Ishikawa (cell line): ENCODE data around the gene SNX22.

ENCODE experiments used
- CEBPB ChIP-seq: IDR thresholded peaks from 2 replicates; pipeline ENCODE4 v1.6.1; 2012
- CREB1 ChIP-seq: IDR thresholded peaks from 2 replicates; pipeline ENCODE4 v1.6.1; 2012; ENCODE audit warnings: low read depth
- EGR1 ChIP-seq: IDR thresholded peaks from 2 replicates; pipeline ENCODE4 v1.6.1; 2012
- EP300 ChIP-seq: IDR thresholded peaks from 2 replicates; pipeline ENCODE4 v1.6.1; 2012; ENCODE audit warnings: borderline replicate concordance
- FOXM1 ChIP-seq: IDR thresholded peaks from 2 replicates; pipeline ENCODE4 v1.6.1; 2012; ENCODE audit warnings: low read depth, borderline replicate concordance
- MAX ChIP-seq: IDR thresholded peaks from 2 replicates; pipeline ENCODE4 v1.6.1; 2012
- NFIC ChIP-seq: IDR thresholded peaks from 2 replicates; pipeline ENCODE4 v1.6.1; 2012
- RAD21 ChIP-seq: IDR thresholded peaks from 2 replicates; pipeline ENCODE4 v1.6.1; 2012; ENCODE audit warnings: low read depth
- TAF1 ChIP-seq: IDR thresholded peaks from 2 replicates; pipeline ENCODE4 v1.6.1; 2012; ENCODE audit warnings: low read depth, mild to moderate bottlenecking
- TCF12 ChIP-seq: IDR thresholded peaks from 2 replicates; pipeline ENCODE4 v1.6.1; 2012; ENCODE audit warnings: low read depth
- TEAD4 ChIP-seq: IDR thresholded peaks from 2 replicates; pipeline ENCODE4 v1.6.1; 2012
- USF1 ChIP-seq: IDR thresholded peaks from 2 replicates; pipeline ENCODE4 v1.6.1; 2012
- YY1 ChIP-seq: IDR thresholded peaks from 2 replicates; pipeline ENCODE4 v1.6.1; 2012; ENCODE audit warnings: low read depth
- ZBTB7A ChIP-seq: IDR thresholded peaks from 2 replicates; pipeline ENCODE4 v1.6.1; 2012; ENCODE audit warnings: low read depth
- TF ChIP-seq, protein P1 (sequence below): IDR thresholded peaks from 2 replicates; pipeline ENCODE4 v1.6.1; 2012; ENCODE audit warnings: low read depth, mild to moderate bottlenecking

The SNX22 gene

GRCh38 chr15:64153480-64154367, 2.2 kb downstream of the SNX22 start:
- TF ChIP-seq CREB1 = no peak
- TF ChIP-seq MAX = peak; percentile 53; the same call in 1 of the 2 replicates
- TF ChIP-seq USF1 = no peak
- no peak for TF ChIP-seq NFIC
- peak; percentile 74 for TF ChIP-seq RAD21

GRCh38 chr15:64155802-64156651, 4.5 kb downstream of the SNX22 start:
- no peak for TF ChIP-seq EP300
- no peak for TF ChIP-seq RAD21
- TF ChIP-seq TAF1 = no peak
- TF ChIP-seq TCF12 = no peak
- TF ChIP-seq CREB1 = no peak
- TF ChIP-seq YY1 = no peak
- TF ChIP-seq FOXM1 = no peak

- TF ChIP-seq TCF12 (no peak), TAF1 (no peak), CREB1 (no peak), YY1 (no peak), EGR1 (no peak), EP300 (no peak), ZBTB7A (no peak), MAX (no peak), TEAD4 (no peak)
- TF ChIP-seq, protein P1, sequence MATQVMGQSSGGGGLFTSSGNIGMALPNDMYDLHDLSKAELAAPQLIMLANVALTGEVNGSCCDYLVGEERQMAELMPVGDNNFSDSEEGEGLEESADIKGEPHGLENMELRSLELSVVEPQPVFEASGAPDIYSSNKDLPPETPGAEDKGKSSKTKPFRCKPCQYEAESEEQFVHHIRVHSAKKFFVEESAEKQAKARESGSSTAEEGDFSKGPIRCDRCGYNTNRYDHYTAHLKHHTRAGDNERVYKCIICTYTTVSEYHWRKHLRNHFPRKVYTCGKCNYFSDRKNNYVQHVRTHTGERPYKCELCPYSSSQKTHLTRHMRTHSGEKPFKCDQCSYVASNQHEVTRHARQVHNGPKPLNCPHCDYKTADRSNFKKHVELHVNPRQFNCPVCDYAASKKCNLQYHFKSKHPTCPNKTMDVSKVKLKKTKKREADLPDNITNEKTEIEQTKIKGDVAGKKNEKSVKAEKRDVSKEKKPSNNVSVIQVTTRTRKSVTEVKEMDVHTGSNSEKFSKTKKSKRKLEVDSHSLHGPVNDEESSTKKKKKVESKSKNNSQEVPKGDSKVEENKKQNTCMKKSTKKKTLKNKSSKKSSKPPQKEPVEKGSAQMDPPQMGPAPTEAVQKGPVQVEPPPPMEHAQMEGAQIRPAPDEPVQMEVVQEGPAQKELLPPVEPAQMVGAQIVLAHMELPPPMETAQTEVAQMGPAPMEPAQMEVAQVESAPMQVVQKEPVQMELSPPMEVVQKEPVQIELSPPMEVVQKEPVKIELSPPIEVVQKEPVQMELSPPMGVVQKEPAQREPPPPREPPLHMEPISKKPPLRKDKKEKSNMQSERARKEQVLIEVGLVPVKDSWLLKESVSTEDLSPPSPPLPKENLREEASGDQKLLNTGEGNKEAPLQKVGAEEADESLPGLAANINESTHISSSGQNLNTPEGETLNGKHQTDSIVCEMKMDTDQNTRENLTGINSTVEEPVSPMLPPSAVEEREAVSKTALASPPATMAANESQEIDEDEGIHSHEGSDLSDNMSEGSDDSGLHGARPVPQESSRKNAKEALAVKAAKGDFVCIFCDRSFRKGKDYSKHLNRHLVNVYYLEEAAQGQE = no peak
These were observed 5.3 kb downstream of the SNX22 start for GRCh38 chr15:64156652-64157331.

DNA sequence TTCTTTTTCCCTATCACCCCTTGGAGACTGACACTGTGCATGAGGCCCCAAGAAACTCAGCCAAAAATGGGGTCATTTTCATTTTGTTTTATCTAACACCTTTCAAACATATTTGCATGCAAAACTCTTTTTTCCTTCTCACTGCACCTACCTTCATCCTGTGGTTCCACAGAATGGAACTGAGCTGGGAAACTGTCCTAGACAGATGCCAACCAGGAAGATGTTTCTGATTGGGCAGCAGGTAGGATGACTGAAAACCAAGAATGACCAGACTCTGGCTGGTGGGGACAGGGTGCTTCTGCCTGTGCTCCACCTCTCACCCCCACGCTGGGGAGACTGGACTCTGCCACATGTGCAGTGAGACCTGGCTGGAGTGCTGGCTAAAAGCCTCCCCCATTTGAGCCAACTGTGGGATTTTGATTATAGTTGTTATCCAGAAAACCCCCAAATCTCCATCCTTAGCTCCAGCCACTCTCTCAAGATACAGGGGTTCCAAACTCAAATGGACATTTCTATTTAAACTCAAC, 6.1 kb downstream of the SNX22 start:
- TF ChIP-seq ZBTB7A = no peak
- TF ChIP-seq EGR1 = no peak
- TF ChIP-seq TCF12 = no peak
- TF ChIP-seq EP300 = no peak
- no peak for TF ChIP-seq CEBPB
- TF ChIP-seq YY1 = no peak

DNA sequence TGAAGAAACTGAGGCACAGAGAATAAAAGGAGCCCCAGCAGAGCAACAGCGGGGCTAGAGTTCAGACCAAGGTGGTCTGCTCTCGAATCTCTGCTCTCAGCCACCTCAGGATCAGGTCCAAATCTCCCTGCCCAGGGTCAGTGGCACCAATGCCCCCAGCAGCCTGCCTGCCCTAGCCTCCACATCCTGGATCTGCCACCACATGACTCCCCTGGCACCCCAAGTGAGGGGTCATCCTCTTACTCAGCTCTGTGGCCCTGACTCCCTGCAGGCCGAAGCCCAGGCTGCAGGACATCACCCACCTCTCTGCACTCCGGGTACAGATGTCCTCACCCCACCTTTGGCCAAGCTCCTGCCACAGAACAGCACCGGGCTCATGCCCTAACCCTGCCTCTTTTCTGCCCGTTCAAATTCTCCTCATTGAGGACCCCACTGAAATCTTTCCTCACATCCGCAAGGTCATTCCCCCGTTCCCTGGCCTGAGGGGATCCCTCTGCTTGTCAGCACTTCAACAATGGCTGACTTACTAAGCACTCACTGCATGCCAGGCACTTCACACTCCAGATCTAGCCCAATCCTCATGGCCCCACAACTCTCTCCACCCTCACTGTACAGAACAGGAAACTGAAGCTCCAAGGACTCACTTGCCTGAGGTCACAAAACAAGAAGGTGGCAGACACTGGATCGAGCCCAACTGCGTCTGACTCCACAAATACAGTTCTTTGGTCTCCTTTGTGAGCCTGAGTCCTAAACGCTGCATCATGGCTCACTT, 7.0 kb downstream of the SNX22 start:
- TF ChIP-seq EGR1 (no peak), FOXM1 (no peak), CREB1 (no peak), USF1 (no peak), TCF12 (no peak), MAX (no peak), CEBPB (no peak), TEAD4 (no peak), EP300 (no peak)
- TF ChIP-seq, protein P1 = no peak
